GM10266 (cell line): ENCODE results near the gene SNRPB.

ENCODE experiments used
- DNase-seq: peaks from one replicate; pipeline ENCODE4 v3.0.0; 2012; ENCODE audit errors: extremely low spot score
- CTCF ChIP-seq: IDR thresholded peaks from 2 replicates; pipeline ENCODE4 v1.5.1; 2012; ENCODE audit warnings: mild to moderate bottlenecking, low read depth; ENCODE audit not compliant: control insufficient read depth, insufficient read depth; ENCODE audit errors: missing control alignments

The SNRPB gene

GRCh38 chr20:2417213-2417541 lies 53.4 kb downstream of the SNRPB start:
- no peak for DNase-seq
- TF ChIP-seq CTCF: no peak

GRCh38 chr20:2416541-2417212 lies 53.9 kb downstream of the SNRPB start:
- no peak for TF ChIP-seq CTCF
- no peak for DNase-seq
